Measurements from ENCODE around the gene CNOT4. TPM values are rescaled to one million over a fixed set of nuclear protein-coding genes. Genes with fewer than 3 reads are reported as not detected.

Gene CNOT4
- total RNA-seq, 1 experiment from 2014 or later, result 22.0 TPM

GRCh38 chr7:135466442-135467206 lies 43.3 kb downstream of the CNOT4 start:
- Mint-ChIP-seq H3K27ac (ENCODE audit: unreplicated experiment) (no peak overlapping the region), H3K4me3 (ENCODE audit: unreplicated experiment) (no peak overlapping the region)
- BruUV-seq (replicated peaks), result no TSS peak

GRCh38 chr7:135463908-135464307 lies 46.0 kb downstream of the CNOT4 start:
- Histone ChIP-seq H3K9me3 (no peaks in the 10 kb centered on the region), H3K4me3 (ENCODE audit: low read depth, low read length) (no peak overlapping the region), H3K4me1 (no peaks in the 10 kb centered on the region), H3K27me3 (replicated peaks; ENCODE audit: control insufficient read depth, insufficient read depth, low read length) (no peaks in the 10 kb centered on the region), H3K36me3 (ENCODE audit: control insufficient read depth, insufficient read depth, low read length) (no peaks in the 10 kb centered on the region)
- Mint-ChIP-seq H3K4me3 (ENCODE audit: unreplicated experiment) (no peak overlapping the region), H3K9me3 (ENCODE audit: unreplicated experiment) (no peaks in the 10 kb centered on the region), H3K4me1 (ENCODE audit: low read depth, unreplicated experiment) (no peaks in the 10 kb centered on the region), H3K36me3 (ENCODE audit: insufficient read depth, unreplicated experiment) (peaks cover 4% of the 10 kb centered on the region), H3K27ac (ENCODE audit: unreplicated experiment) (no peak overlapping the region), H3K27me3 (ENCODE audit: insufficient read depth, unreplicated experiment) (no peaks in the 10 kb centered on the region)
- ChIA-PET CTCF (no interaction called here), POLR2A (no interaction called here)
- no peak for TF ChIP-seq CTCF (IDR thresholded peaks at IDR 0.05; ENCODE audit: insufficient read depth in 1 of 2, low read depth in 1 of 2, low read length in 1 of 2, severe bottlenecking in 1 of 2, unreplicated experiment in 1 of 2)
- DNase-seq, result no peak
- intact Hi-C loops (cut with micrococcal nuclease; ENCODE audit: unreplicated experiment), result no loop called here
- BruUV-seq (replicated peaks), result no TSS peak

More at GRCh38 chr7:135466442-135467206, 43.3 kb downstream of the CNOT4 start:
- POLR2A ChIA-PET, result no interaction called here
- Mint-ChIP-seq H3K4me1 (ENCODE audit: low read depth, unreplicated experiment) (no peaks in the 10 kb centered on the region), H3K27me3 (ENCODE audit: insufficient read depth, unreplicated experiment) (no peaks in the 10 kb centered on the region), H3K9me3 (ENCODE audit: unreplicated experiment) (no peaks in the 10 kb centered on the region), H3K36me3 (ENCODE audit: insufficient read depth, unreplicated experiment) (peaks cover 4% of the 10 kb centered on the region)
- Histone ChIP-seq H3K27me3 (replicated peaks; ENCODE audit: control insufficient read depth, insufficient read depth, low read length) (no peaks in the 10 kb centered on the region), H3K9me3 (no peaks in the 10 kb centered on the region), H3K36me3 (ENCODE audit: control insufficient read depth, insufficient read depth, low read length) (no peaks in the 10 kb centered on the region), H3K4me3 (ENCODE audit: low read depth, low read length) (no peak overlapping the region), H3K4me1 (no peaks in the 10 kb centered on the region)
- intact Hi-C loops (cut with micrococcal nuclease; ENCODE audit: unreplicated experiment), result no loop called here
- CTCF ChIA-PET, result no interaction called here
- no peak for TF ChIP-seq CTCF (IDR thresholded peaks at IDR 0.05; ENCODE audit: insufficient read depth in 1 of 2, low read depth in 1 of 2, low read length in 1 of 2, severe bottlenecking in 1 of 2, unreplicated experiment in 1 of 2)
- DNase-seq, result no peak

GRCh38 chr7:135459951-135460567 lies 49.8 kb downstream of the CNOT4 start:
- no TSS peak for BruUV-seq (replicated peaks)
- intact Hi-C loops (cut with micrococcal nuclease; ENCODE audit: unreplicated experiment), result no loop called here
- Mint-ChIP-seq H3K36me3 (ENCODE audit: insufficient read depth, unreplicated experiment) (no peaks in the 10 kb centered on the region), H3K9me3 (ENCODE audit: unreplicated experiment) (no peaks in the 10 kb centered on the region), H3K4me3 (ENCODE audit: unreplicated experiment) (no peak overlapping the region), H3K4me1 (ENCODE audit: low read depth, unreplicated experiment) (no peaks in the 10 kb centered on the region), H3K27ac (ENCODE audit: unreplicated experiment) (no peak overlapping the region), H3K27me3 (ENCODE audit: insufficient read depth, unreplicated experiment) (no peaks in the 10 kb centered on the region)
- Histone ChIP-seq H3K4me3 (ENCODE audit: low read depth, low read length) (no peak overlapping the region), H3K4me1 (no peaks in the 10 kb centered on the region), H3K36me3 (ENCODE audit: control insufficient read depth, insufficient read depth, low read length) (no peaks in the 10 kb centered on the region), H3K9me3 (no peaks in the 10 kb centered on the region), H3K27me3 (replicated peaks; ENCODE audit: control insufficient read depth, insufficient read depth, low read length) (no peaks in the 10 kb centered on the region)
- no peak for TF ChIP-seq CTCF (IDR thresholded peaks at IDR 0.05; ENCODE audit: insufficient read depth in 1 of 2, low read depth in 1 of 2, low read length in 1 of 2, severe bottlenecking in 1 of 2, unreplicated experiment in 1 of 2)
- ChIA-PET POLR2A (no interaction called here), CTCF (no interaction called here)
- no peak for DNase-seq
